CD4-positive, alpha-beta T cell treated with Interleukin-6 for 4 hours (primary cell): ENCODE data around the gene CCDC57.
A peak's percentile ranks its signal among the peaks of the same experiment; 100 is the strongest.

Experiments
- DNase-seq: peaks from one replicate; pipeline ENCODE4 v3.0.0-alpha.2; 2020; ENCODE audit warnings: mixed read lengths

CCDC57 gene

DNA sequence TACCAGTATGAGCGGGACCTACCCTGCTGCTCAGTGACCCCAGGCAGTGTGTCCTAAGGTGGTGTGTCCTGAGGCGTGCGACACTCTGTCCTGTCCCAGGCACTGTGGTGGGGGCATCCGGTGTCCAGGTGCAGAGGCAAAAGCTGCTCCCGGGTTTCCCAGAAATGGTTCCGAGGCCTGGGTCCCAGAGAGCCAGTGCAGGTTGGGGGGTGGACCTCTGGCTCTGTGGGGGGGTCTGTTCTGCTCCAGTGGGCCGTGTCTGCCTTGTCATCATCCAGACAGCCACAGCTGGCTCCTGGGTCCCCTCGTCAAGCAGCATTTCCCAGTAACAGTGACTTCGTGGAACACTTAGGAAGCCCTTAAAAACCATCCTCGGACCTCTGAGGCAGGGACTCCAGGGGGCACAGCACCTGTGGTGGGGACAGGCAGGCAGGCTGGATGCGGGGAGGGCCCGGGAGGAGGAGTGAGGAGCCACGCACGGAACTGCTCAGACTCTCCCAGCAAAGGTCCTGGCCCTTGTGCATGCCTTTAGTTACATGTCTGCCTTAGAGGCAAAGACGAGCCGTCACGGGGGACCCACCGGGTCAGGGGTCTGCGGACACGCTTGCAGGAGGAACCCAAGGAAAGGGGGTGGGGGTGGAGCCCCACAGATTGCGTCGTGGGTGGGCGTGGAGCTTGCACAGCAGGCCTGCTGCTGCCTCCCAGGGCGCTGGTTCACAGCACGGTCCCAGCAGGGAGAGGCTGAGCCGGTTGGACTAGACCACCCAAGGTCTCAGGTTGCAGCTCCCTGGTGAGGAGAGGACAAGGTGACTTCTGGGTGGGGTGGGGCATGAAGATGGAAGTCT, 21.8 kb upstream of the CCDC57 start:
- no peak for DNase-seq

GRCh38 chr17:82232876-82233785, 20.5 kb upstream of the CCDC57 start:
- no peak for DNase-seq

DNA sequence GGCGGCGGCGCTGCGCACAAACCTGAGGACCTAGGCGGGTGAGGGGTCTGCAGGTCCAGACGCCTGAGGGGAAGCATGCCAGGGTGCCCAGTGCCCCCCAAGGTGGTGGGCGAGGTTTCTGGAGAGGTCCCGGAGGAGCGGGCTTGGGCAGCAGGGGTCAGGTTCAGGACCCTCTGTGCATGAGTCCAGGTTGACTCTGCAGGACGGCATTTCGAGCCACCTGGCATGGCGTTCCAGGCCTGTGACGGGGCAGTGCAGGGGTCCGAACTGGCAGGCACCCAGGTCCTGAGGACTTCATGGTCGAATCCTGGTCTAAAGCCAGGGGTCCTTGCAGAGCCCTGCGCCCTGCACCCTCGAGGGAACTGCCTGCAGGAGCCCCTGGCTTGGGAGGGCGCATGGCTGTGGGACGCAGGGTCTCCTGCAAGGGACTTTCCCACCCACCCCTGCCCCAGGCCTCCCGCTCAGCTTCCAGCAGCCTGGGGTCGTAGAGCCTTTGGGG, 19.7 kb upstream of the CCDC57 start:
- DNase-seq = no peak

DNA sequence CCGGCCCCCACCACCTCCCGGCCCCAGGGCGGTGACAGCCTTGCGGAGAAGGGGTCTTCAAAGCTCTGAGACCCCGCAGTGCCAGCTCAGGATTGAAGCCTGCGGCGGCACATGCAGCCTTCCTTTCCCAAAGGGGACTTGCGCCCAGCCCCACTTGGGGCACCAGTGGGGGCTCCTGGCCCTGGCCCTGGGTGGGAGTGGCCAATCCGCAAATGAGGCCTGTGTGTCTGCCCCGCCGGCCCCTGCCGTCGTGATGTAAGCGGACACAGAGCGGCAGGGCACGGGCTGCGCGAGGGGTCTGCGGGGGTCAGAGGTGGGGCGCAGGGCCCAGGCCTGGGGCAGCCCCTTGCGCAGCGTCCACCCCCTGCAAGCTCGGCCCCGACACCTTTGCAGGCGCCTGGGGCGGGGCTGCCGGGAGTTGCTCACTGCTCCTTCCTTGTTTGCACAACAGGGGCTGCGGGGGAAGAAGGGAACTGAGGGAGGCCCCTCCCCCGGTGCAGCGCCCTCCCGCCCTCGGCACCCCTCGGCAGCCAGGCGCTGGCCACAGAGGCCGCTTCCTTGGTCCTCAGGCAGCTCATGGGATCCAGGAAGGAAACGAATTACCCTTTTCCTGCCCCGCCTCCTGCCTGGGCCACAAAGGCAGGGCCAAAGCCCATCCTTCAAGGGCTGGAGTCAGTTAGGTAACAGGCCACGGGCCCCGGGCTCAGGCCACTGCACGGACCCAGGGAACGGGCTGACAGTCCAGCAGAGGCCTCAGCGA, 19.1 kb upstream of the CCDC57 start:
- DNase-seq = peak; percentile 43

DNA sequence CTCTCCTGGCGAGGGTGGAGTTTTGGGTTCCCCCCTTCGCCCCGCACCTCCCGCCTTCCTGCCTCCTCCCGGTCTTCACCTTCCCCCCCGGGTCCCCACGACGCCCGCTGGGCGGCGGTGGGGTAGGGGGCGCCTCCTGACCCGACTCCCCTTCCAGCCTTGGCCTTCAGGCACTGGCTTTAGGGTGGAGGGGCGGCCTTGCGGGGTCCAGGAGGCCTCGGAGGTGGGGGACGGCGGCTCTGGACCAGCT, 18.6 kb upstream of the CCDC57 start:
- no peak for DNase-seq

DNA sequence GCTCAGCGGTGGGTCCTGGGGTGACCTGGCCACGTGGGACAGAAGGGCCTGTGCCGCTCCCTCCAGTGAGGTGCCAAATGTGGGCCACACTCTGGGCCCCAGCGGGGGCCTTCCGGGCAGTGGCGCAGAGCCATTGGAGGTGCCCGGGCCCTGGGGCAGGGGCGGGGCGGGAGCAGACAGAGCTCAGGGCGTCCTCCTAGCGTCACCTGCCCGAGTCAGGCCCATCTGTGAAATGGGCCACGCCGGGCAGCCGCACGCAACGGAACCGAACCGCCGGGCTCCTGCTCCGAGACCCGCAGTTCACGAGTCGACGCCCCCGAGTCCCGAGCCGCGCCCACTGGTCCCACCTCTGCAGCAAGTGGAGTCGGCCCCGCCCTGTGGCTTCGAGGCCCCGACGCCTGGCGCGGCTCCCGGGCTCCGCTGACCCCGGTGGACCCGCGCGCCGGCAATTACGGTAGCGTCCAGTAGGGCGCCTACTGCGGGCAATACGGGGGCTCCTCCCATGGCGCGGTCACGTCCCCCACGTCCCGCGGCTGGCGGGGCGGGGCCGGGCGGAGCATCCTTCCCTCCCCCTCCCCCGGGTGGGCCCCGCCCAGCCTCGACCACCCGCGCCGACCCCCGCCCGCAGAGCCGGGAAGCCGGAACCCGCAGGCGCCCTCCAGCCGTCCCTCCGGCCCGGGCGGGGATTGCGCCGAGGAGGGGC, 18.1 kb upstream of the CCDC57 start:
- DNase-seq = peak; percentile 54

- no peak for DNase-seq
Observed at GRCh38 chr17:82229698-82230608, 17.3 kb upstream of the CCDC57 start.

- DNase-seq = peak; percentile 76
Observed at GRCh38 chr17:82228842-82229697, 16.4 kb upstream of the CCDC57 start, which contains the start of gene SLC16A3. TSS of gene SLC16A3 (plus strand) at chr17:82229042. CDS start at chr17:82236009, 6,967 bp downstream.

DNA sequence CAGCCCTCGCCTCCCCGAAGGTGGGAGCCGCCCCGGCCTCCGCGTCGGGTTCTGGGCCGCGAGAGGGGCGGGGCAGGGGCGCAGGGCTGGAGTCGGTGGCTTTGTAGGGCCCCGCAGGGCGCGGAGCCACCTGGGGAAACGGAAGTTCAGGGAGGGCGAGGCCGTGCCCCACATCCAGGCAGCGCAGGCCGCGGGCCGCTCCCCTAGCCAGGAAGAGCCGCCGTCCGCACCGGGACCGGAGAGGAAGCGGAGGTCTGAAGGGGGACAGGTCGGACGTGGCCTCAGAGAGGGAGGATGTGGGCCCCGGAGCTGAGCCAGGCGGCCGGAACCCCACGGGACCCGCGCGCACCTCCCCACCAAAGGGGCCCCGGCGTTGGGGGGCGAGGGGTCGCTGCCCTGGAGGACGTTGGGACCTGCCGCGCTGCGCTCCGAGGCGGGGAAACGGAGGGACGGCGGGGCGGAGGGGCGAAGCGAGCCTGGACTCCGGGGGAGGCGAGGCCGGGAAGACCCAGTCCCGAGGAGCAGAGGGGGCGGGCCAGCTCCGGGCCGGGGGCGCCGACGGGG, 15.7 kb upstream of the CCDC57 start:
- peak; percentile 70 for DNase-seq

GRCh38 chr17:82227629-82228277, 15.1 kb upstream of the CCDC57 start:
- no peak for DNase-seq

DNA sequence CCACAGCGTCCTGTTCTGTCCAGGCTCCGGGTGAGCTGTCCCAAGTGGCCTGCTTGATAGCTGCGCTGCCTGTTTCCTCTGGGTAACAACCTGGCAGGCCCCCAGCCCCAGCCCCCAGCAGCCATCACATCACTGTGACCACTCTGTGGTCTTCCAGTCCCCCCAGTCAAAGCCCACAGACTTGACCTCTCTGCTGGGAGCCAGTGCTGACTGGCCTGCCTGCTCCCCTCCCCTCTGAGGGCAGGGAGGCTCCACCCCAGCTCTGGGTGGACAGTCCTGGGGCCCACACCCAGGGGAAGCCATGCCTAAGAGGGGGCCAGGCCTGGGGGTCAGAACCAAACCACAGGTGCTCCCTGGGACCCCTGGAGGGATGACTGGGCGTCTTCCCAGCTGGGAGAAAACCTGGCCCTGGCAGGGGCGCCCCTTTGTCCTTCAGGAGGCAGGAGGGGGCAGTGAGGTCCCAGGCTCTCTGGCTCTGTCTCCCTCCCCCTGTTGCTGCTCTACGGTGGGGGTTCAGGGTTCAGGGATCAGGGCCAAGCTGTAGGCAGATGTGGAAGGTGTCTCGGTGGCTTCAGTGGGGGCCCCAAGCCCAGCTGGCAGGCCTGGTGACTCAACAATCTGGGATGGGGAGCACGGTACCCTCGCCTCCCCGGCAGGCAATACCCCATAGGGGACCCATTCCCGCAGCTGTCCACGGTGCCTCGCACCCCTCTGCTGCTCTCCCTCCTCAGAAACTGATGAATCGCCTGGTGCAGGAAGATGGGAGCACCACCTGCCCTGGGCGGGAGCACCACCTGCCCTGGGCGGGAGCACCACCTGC, 14.4 kb upstream of the CCDC57 start:
- DNase-seq = no peak

DNA sequence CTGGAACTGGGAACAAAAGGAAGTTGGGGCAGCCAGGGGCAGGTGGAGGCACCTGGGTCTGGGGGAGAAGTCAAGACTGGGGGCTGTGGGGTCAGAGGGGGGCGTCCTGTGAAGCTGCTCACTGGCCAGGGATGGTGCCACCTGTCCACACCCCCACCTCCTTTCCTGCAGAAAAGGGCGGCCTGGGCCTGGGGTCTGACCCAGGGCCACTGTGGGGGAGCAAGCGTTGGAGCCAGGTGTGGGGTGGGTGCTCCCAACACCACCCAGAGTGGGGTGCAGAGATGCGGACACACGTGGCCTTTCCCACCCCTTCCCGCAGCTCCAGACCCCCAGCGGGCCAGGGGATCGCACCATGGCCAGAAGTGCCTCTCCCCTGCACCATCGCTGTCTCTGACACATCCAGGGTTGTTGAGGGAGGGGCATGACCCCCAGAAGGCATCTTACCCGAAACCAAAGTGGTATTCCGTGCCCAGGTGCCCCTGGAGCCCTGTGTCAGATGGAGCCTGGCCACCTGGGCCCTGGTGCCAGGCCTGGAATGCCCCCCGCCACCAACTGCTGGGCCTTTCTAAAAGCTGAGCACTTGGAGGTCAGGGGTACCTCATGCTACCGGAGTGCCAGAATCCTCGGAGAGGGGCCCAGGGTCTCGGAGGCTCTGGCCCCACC, 13.6 kb upstream of the CCDC57 start:
- DNase-seq = no peak

- DNase-seq = no peak
Observed at GRCh38 chr17:82225368-82226029, 12.9 kb upstream of the CCDC57 start.

- no peak for DNase-seq
Observed at GRCh38 chr17:82224666-82225065, 12.0 kb upstream of the CCDC57 start.

- DNase-seq = no peak
Observed at GRCh38 chr17:82223517-82223916, 10.9 kb upstream of the CCDC57 start.

- DNase-seq = no peak
Observed at GRCh38 chr17:82222816-82223215, 10.2 kb upstream of the CCDC57 start.

DNA sequence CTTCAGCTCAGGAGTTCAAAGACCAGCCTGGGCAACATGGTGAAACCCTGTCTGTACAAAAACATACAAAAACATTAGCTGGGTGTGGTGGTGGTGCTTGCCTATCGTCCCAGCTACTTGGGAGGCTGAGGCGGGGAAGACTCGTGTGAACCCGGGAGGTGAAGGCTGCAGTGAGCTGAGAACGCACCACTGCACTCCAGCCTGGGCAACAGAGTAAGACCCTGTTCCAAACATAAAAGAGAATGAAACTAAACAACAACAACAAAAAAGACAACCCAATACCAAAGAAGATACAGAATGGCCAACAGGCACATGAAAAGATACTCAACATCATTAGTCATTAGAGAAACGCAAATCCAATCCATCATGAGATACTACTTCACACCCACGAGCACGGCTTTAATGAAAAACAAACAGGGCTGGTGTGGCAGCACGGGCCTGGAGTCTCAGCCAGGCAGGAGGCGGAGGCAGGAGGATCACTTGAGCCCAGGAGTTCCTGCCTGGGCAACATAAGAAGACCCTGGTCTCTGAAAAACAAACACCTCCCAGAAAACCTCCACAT, 8.8 kb upstream of the CCDC57 start:
- no peak for DNase-seq
